MM.1S (cell line): Measurements from ENCODE around the gene CLMN.

ENCODE experiments used
- EZH2 ChIP-seq: fragments of 300-600 bp; sonication (generic); optimal IDR thresholded peaks from 2 replicates; pipeline ENCODE3; 2017; ENCODE audit warnings: low read depth, mild to moderate bottlenecking, antibody characterized with exemption, low read length, mixed read lengths
- EZH2phosphoT487 ChIP-seq: fragments of 300-600 bp; sonication (generic); IDR thresholded peaks from 2 replicates; pipeline ENCODE4 v1.6.1; 2018; ENCODE audit warnings: antibody characterized with exemption, low read length
- TF ChIP-seq, protein P1 (sequence below): fragments of 300-600 bp; sonication (generic); IDR thresholded peaks from 2 replicates; pipeline ENCODE4 v1.5.1; 2016; ENCODE audit warnings: antibody characterized with exemption, low read length, mixed read lengths

DNA sequence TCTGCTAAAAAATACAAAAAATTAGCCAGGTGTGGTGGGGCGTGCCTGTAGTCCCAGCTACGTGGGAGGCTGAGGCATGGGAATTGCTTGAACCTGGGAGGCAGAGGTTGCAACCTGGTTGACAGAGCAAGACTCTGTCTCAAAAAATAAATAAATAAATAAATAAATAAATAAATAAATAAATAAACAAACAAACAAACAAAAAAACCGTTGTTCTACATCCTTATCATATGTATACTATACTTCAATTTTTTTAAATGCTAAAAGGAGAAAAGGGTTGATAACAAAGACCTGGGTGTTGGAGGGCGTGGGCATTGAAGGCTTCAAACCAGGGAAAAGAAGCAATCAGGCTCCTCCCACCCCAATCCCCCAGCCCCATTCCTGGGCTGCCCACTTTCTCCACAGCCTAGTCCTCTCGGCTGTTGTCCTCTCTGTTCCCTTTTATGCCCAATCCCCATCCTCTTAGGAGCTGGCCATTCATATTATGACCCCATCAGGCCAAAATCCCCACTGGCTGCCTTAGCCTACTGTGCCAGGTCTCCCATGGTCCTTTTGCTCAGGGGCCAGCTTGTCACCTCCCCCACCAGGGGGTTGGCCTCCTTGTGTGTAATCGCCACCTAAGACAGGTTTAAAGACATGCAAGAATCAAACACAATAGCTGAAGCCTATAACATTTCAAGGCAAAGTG is 30.2 kb downstream of the CLMN start:
- TF ChIP-seq, protein P1, sequence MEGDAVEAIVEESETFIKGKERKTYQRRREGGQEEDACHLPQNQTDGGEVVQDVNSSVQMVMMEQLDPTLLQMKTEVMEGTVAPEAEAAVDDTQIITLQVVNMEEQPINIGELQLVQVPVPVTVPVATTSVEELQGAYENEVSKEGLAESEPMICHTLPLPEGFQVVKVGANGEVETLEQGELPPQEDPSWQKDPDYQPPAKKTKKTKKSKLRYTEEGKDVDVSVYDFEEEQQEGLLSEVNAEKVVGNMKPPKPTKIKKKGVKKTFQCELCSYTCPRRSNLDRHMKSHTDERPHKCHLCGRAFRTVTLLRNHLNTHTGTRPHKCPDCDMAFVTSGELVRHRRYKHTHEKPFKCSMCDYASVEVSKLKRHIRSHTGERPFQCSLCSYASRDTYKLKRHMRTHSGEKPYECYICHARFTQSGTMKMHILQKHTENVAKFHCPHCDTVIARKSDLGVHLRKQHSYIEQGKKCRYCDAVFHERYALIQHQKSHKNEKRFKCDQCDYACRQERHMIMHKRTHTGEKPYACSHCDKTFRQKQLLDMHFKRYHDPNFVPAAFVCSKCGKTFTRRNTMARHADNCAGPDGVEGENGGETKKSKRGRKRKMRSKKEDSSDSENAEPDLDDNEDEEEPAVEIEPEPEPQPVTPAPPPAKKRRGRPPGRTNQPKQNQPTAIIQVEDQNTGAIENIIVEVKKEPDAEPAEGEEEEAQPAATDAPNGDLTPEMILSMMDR, result no peak
- TF ChIP-seq EZH2 (no peak), EZH2phosphoT487 (no peak)
